IPS-18a (cell line): Measurements from ENCODE around the gene PRR33.

Experiments used
- H3K27ac ChIP-seq: one replicate; pipeline ENCODE4 v1.5.1; 2013; ENCODE audit warnings: low read length
- H3K27me3 ChIP-seq: one replicate; pipeline ENCODE4 v1.6.1; 2013; ENCODE audit warnings: mild to moderate bottlenecking, low read length; ENCODE audit not compliant: control insufficient read depth, insufficient read depth
- H3K36me3 ChIP-seq: one replicate; pipeline ENCODE4 v1.6.1; 2013; ENCODE audit warnings: low read depth, low read length; ENCODE audit not compliant: control insufficient read depth
- H3K4me1 ChIP-seq: one replicate; pipeline ENCODE4 v1.6.1; 2013; ENCODE audit warnings: low read depth, low read length; ENCODE audit not compliant: control insufficient read depth
- H3K4me3 ChIP-seq: one replicate; pipeline ENCODE4 v1.5.1; 2013; ENCODE audit warnings: low read length
- H3K9ac ChIP-seq: one replicate; pipeline ENCODE4 v1.6.1; 2013; ENCODE audit warnings: mild to moderate bottlenecking, low read length, moderate library complexity
- H3K9me3 ChIP-seq: one replicate; pipeline ENCODE4 v1.6.1; 2013; ENCODE audit warnings: low read depth, low read length; ENCODE audit not compliant: control insufficient read depth

PRR33 gene

GRCh38 chr11:1867381-1867780, 24.3 kb downstream of the PRR33 start:
- H3K27ac ChIP-seq: no peak overlapping the region

GRCh38 chr11:1866776-1867175, 24.9 kb downstream of the PRR33 start:
- H3K27ac ChIP-seq: no peak overlapping the region

More at GRCh38 chr11:1867381-1867780, 24.3 kb downstream of the PRR33 start:
- Histone ChIP-seq H3K36me3 (no peaks in the 10 kb centered on the region), H3K9me3 (no peaks in the 10 kb centered on the region), H3K27me3 (no peaks in the 10 kb centered on the region), H3K4me1 (no peaks in the 10 kb centered on the region), H3K4me3 (no peak overlapping the region), H3K9ac (no peak overlapping the region)

GRCh38 chr11:1866226-1866625, 25.5 kb downstream of the PRR33 start:
- no peak overlapping the region for H3K27ac ChIP-seq
- H3K9me3 ChIP-seq: no peaks in the 10 kb centered on the region
- no peaks in the 10 kb centered on the region for H3K4me1 ChIP-seq
- H3K9ac ChIP-seq: no peak overlapping the region
- H3K4me3 ChIP-seq: no peak overlapping the region
- H3K36me3 ChIP-seq: no peaks in the 10 kb centered on the region
- no peaks in the 10 kb centered on the region for H3K27me3 ChIP-seq

More at GRCh38 chr11:1866776-1867175, 24.9 kb downstream of the PRR33 start:
- H3K36me3 ChIP-seq: no peaks in the 10 kb centered on the region
- H3K9me3 ChIP-seq: no peaks in the 10 kb centered on the region
- no peak overlapping the region for H3K9ac ChIP-seq
- H3K27me3 ChIP-seq: no peaks in the 10 kb centered on the region
- H3K4me3 ChIP-seq: no peak overlapping the region
- H3K4me1 ChIP-seq: no peaks in the 10 kb centered on the region

GRCh38 chr11:1864831-1865665, 26.6 kb downstream of the PRR33 start:
- Histone ChIP-seq H3K4me3 (no peak overlapping the region), H3K4me1 (no peaks in the 10 kb centered on the region), H3K9ac (no peak overlapping the region), H3K27ac (no peak overlapping the region), H3K27me3 (no peaks in the 10 kb centered on the region), H3K9me3 (no peaks in the 10 kb centered on the region), H3K36me3 (no peaks in the 10 kb centered on the region)

GRCh38 chr11:1864231-1864630, 27.5 kb downstream of the PRR33 start:
- Histone ChIP-seq H3K27me3 (no peaks in the 10 kb centered on the region), H3K9me3 (no peaks in the 10 kb centered on the region), H3K9ac (no peak overlapping the region), H3K4me1 (no peaks in the 10 kb centered on the region), H3K36me3 (no peaks in the 10 kb centered on the region), H3K27ac (no peak overlapping the region), H3K4me3 (no peak overlapping the region)

- no peaks in the 10 kb centered on the region for H3K4me1 ChIP-seq
- H3K27ac ChIP-seq: no peak overlapping the region
- H3K9ac ChIP-seq: no peak overlapping the region
- H3K9me3 ChIP-seq: no peaks in the 10 kb centered on the region
- H3K4me3 ChIP-seq: no peak overlapping the region
- no peaks in the 10 kb centered on the region for H3K27me3 ChIP-seq
- H3K36me3 ChIP-seq: no peaks in the 10 kb centered on the region
Observed at GRCh38 chr11:1863352-1864216, 28.1 kb downstream of the PRR33 start.

GRCh38 chr11:1862588-1863351, 28.9 kb downstream of the PRR33 start:
- no peaks in the 10 kb centered on the region for H3K36me3 ChIP-seq
- H3K9ac ChIP-seq: no peak overlapping the region
- no peak overlapping the region for H3K27ac ChIP-seq
- H3K4me3 ChIP-seq: no peak overlapping the region
- H3K4me1 ChIP-seq: no peaks in the 10 kb centered on the region
- no peaks in the 10 kb centered on the region for H3K9me3 ChIP-seq
- H3K27me3 ChIP-seq: no peaks in the 10 kb centered on the region

GRCh38 chr11:1861435-1862411, 30.0 kb downstream of the PRR33 start:
- H3K9ac ChIP-seq: no peak overlapping the region
- H3K4me3 ChIP-seq: no peak overlapping the region
- H3K36me3 ChIP-seq: no peaks in the 10 kb centered on the region
- no peaks in the 10 kb centered on the region for H3K27me3 ChIP-seq
- H3K27ac ChIP-seq: no peak overlapping the region
- no peaks in the 10 kb centered on the region for H3K9me3 ChIP-seq
- H3K4me1 ChIP-seq: no peaks in the 10 kb centered on the region

- H3K27ac ChIP-seq: no peak overlapping the region
- no peaks in the 10 kb centered on the region for H3K9me3 ChIP-seq
- no peaks in the 10 kb centered on the region for H3K36me3 ChIP-seq
- no peak overlapping the region for H3K4me3 ChIP-seq
- no peaks in the 10 kb centered on the region for H3K27me3 ChIP-seq
- no peak overlapping the region for H3K9ac ChIP-seq
- H3K4me1 ChIP-seq: no peaks in the 10 kb centered on the region
Observed at GRCh38 chr11:1860108-1860507, 31.6 kb downstream of the PRR33 start.

- Histone ChIP-seq H3K27ac (no peak overlapping the region), H3K4me1 (no peaks in the 10 kb centered on the region), H3K9ac (no peak overlapping the region), H3K4me3 (no peak overlapping the region), H3K36me3 (no peaks in the 10 kb centered on the region), H3K9me3 (no peaks in the 10 kb centered on the region), H3K27me3 (no peaks in the 10 kb centered on the region)
Observed at GRCh38 chr11:1859004-1859403, 32.7 kb downstream of the PRR33 start.
